GM12878 (cell line): ENCODE data around the gene DDX5. TPM values are rescaled to one million over a fixed set of nuclear protein-coding genes. Genes with fewer than 3 reads are reported as not detected.

Experiments
- DPF2 ChIP-seq: fragments of 450-650 bp; IDR thresholded peaks from 2 replicates; pipeline ENCODE4 v1.6.1; 2017; ENCODE audit warnings: mild to moderate bottlenecking
- polyA plus RNA-seq, 11 experiments: library from polyadenylated mRNA; depleted of rRNA in 4 of 11; unstranded in 6 of 11; stranded (reverse) in 5 of 11; fragments of >200 nt; fragmentation: Nextera tagmentation in 4 of 11; fragmentation: Illumina TruSeq in 1 of 11; extraction: Ambion mirVana in 4 of 11; extraction: Trizol in 1 of 11; gene quantifications; 1 replicate in 1 of 11; 2 replicates in 10 of 11; pipeline versions ENCODE4 v1.2.1 to v1.2.3, GENCODE V29; 2011 to 2016; ENCODE audit warnings: inconsistent platforms in 2 of 11, missing spikeins in 2 of 11, low read depth in 1 of 11
- total RNA-seq, 4 experiments: library from RNA; depleted of rRNA in 3 of 4; stranded (reverse); fragments of >200 nt in 3 of 4; fragmentation: Illumina TruSeq in 1 of 4; extraction: Trizol in 1 of 4; gene quantifications; 2 replicates each; pipeline versions ENCODE4 v1.2.1 to v1.2.3, GENCODE V29; 2013 to 2021
- TF ChIP-seq, protein P1 (sequence below): fragments of 450-650 bp; IDR thresholded peaks from 2 replicates; pipeline ENCODE4 v1.6.1; 2018; ENCODE audit warnings: borderline replicate concordance, mild to moderate bottlenecking; ENCODE audit not compliant: partially characterized antibody
- TF ChIP-seq, protein P2 (sequence below): fragments of 450-650 bp; IDR thresholded peaks from 2 replicates; pipeline ENCODE4 v1.6.1; 2017; ENCODE audit warnings: mild to moderate bottlenecking, low read depth, inconsistent platforms; ENCODE audit not compliant: poor library complexity, severe bottlenecking
- TF ChIP-seq, protein P3 (sequence below), 3 experiments: IDR thresholded peaks in 2 of 3; conservative IDR thresholded peaks in 1 of 3; 2 replicates each; pipeline ENCODE4 v1.5.1; 2011; ENCODE audit warnings: low read depth in 3 of 3, low read length in 3 of 3, mild to moderate bottlenecking in 3 of 3, control low read depth in 2 of 3, moderate library complexity in 2 of 3, inconsistent platforms in 1 of 3, mixed read lengths in 1 of 3; ENCODE audit not compliant: control insufficient read depth in 2 of 3, insufficient read depth in 1 of 3; ENCODE audit errors: extremely low read depth in 1 of 3

Gene DDX5
- total and polyA plus RNA-seq, 10 of the 15 experiments (the other 5 are each of a cell fraction or from before 2014, with no cell fraction given): 257 to 1,423 (median 719) TPM

DNA sequence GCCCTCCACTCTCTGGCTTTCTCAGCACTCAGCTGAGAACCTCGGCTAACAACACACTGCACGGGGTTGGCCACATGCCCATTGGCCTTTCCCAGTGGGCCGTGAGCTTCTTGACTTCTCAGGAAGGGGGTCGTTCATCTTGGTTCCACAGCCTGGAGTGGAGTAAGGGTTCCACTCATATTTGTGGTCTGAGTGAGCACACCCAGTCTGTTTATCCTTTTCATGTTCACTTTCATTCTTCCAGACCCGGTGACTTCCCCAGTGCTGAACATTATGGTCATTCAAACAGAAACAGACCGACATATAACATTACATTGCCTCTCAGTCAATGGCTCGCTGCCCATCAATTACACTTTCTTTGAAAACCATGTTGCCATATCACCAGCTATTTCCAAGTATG lies 48.9 kb downstream of the DDX5 start (continued):
- TF ChIP-seq, protein P1, sequence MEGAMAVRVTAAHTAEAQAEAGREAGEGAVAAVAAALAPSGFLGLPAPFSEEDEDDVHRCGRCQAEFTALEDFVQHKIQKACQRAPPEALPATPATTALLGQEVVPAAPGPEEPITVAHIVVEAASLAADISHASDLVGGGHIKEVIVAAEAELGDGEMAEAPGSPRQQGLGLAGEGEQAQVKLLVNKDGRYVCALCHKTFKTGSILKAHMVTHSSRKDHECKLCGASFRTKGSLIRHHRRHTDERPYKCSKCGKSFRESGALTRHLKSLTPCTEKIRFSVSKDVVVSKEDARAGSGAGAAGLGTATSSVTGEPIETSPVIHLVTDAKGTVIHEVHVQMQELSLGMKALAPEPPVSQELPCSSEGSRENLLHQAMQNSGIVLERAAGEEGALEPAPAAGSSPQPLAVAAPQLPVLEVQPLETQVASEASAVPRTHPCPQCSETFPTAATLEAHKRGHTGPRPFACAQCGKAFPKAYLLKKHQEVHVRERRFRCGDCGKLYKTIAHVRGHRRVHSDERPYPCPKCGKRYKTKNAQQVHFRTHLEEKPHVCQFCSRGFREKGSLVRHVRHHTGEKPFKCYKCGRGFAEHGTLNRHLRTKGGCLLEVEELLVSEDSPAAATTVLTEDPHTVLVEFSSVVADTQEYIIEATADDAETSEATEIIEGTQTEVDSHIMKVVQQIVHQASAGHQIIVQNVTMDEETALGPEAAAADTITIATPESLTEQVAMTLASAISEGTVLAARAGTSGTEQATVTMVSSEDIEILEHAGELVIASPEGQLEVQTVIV: no peak
- TF ChIP-seq, protein P2, sequence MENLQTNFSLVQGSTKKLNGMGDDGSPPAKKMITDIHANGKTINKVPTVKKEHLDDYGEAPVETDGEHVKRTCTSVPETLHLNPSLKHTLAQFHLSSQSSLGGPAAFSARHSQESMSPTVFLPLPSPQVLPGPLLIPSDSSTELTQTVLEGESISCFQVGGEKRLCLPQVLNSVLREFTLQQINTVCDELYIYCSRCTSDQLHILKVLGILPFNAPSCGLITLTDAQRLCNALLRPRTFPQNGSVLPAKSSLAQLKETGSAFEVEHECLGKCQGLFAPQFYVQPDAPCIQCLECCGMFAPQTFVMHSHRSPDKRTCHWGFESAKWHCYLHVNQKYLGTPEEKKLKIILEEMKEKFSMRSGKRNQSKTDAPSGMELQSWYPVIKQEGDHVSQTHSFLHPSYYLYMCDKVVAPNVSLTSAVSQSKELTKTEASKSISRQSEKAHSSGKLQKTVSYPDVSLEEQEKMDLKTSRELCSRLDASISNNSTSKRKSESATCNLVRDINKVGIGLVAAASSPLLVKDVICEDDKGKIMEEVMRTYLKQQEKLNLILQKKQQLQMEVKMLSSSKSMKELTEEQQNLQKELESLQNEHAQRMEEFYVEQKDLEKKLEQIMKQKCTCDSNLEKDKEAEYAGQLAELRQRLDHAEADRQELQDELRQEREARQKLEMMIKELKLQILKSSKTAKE: no peak
- TF ChIP-seq, protein P3, sequence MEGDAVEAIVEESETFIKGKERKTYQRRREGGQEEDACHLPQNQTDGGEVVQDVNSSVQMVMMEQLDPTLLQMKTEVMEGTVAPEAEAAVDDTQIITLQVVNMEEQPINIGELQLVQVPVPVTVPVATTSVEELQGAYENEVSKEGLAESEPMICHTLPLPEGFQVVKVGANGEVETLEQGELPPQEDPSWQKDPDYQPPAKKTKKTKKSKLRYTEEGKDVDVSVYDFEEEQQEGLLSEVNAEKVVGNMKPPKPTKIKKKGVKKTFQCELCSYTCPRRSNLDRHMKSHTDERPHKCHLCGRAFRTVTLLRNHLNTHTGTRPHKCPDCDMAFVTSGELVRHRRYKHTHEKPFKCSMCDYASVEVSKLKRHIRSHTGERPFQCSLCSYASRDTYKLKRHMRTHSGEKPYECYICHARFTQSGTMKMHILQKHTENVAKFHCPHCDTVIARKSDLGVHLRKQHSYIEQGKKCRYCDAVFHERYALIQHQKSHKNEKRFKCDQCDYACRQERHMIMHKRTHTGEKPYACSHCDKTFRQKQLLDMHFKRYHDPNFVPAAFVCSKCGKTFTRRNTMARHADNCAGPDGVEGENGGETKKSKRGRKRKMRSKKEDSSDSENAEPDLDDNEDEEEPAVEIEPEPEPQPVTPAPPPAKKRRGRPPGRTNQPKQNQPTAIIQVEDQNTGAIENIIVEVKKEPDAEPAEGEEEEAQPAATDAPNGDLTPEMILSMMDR (IDR thresholded peaks at IDR 0.05 in 2 of 3, conservative IDR thresholded peaks at IDR 0.05 in 1 of 3; ENCODE audit: control insufficient read depth in 2 of 3, extremely low read depth in 1 of 3, insufficient read depth in 1 of 3, low read depth in 3 of 3, low read length in 3 of 3): no peak
- TF ChIP-seq DPF2: no peak
